Esophagus squamous epithelium (tissue), 5 donors: ENCODE measurements around the gene CDK5RAP2. TPM values are rescaled to one million over a fixed set of nuclear protein-coding genes. Genes with fewer than 3 reads are reported as not detected.

Experiments
- DNase-seq: peaks from one replicate; lab custom pipeline; 2025; lab: John Stamatoyannopoulos, UW
- H3K27ac ChIP-seq, 4 donors: fragments of 200-600 bp; sonication (generic); one replicate each; pipeline ENCODE4 v1.5.1; 2016 to 2019; ENCODE audit warnings: mild to moderate bottlenecking in 1 of 4
- H3K27me3 ChIP-seq, 4 donors: fragments of 200-600 bp; sonication (generic); 1 replicate in 3 of 4; 2 replicates in 1 of 4; pipeline versions ENCODE4 v1.5.1 to v1.6.0; 2017 to 2021; ENCODE audit warnings: antibody characterized with exemption in 1 of 4
- H3K36me3 ChIP-seq, 3 donors: fragments of 200-600 bp; sonication (generic); one replicate each; pipeline ENCODE4 v1.5.1; 2016 to 2019
- H3K4me1 ChIP-seq, 3 donors: fragments of 200-600 bp; sonication (generic); one replicate each; pipeline ENCODE4 v1.5.1; 2017 to 2019
- H3K4me3 ChIP-seq, 4 donors: fragments of 200-600 bp; sonication (generic); 1 replicate in 3 of 4; 2 replicates in 1 of 4; pipeline ENCODE4 v1.5.1; 2016 to 2019; ENCODE audit warnings: mild to moderate bottlenecking in 2 of 4, moderate library complexity in 1 of 4
- H3K9me3 ChIP-seq, 3 donors: fragments of 200-600 bp; sonication (generic); one replicate each; pipeline ENCODE4 v1.5.1; 2016 to 2019
- POLR2A ChIP-seq, 4 donors: fragments of 450-650 bp; IDR thresholded peaks; one replicate each; pipeline ENCODE4 v1.6.1; 2017; ENCODE audit warnings: antibody characterized with exemption in 4 of 4, mild to moderate bottlenecking in 4 of 4, moderate library complexity in 3 of 4
- WGBS, 2 donors: methylation state at CpG; one replicate each; pipeline ENCODE4 v1.1.5; 2018; 5-methylcytosine and 5-hydroxymethylcytosine counted together
- intact Hi-C: fragments of 100-400 bp; cut with DNase I; formaldehyde crosslinking; loops from one replicate; pipeline ENCODE4 v1.15.0; 2022
- total RNA-seq, 4 donors: library from RNA; depleted of rRNA; stranded (reverse); fragments of >200 nt; gene quantifications; one replicate each; pipeline ENCODE4 v1.1.0, GENCODE V29; 2016
- TF ChIP-seq, protein P1 (sequence below), 6 experiments: fragments of 450-650 bp in 4 of 6; fragments of 200-600 bp in 2 of 6; sonication (generic) in 2 of 6; IDR thresholded peaks; one replicate each; pipeline ENCODE4 v1.5.1; 2016 to 2019; ENCODE audit warnings: antibody characterized with exemption in 6 of 6, mild to moderate bottlenecking in 4 of 6, moderate library complexity in 4 of 6
- donor health status: DM: yes; HTN: yes; CAD: no.

The CDK5RAP2 gene
- total RNA-seq, 4 donors from 2014 or later, result 23.2 to 41.2 (median 33.8) TPM

DNA sequence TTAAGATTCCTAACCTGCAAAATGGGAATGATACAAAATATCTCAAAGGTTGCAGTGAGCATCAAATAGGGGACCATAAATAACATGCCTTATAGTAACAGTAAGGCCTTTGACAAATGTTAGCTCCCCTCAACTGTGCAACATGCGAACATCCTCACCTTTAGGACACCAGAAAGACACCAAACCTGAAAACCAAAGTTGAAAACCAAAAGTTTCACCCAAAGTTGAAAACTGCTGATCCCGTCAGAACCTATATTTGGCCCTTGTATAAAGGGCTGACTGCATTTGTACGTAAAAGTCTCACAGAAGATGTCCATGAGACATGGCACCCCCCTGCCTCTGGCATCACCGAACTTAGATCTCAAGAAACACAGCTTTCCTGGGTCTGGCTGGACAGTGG, 12.1 kb downstream of the CDK5RAP2 start:
- TF ChIP-seq, protein P1, sequence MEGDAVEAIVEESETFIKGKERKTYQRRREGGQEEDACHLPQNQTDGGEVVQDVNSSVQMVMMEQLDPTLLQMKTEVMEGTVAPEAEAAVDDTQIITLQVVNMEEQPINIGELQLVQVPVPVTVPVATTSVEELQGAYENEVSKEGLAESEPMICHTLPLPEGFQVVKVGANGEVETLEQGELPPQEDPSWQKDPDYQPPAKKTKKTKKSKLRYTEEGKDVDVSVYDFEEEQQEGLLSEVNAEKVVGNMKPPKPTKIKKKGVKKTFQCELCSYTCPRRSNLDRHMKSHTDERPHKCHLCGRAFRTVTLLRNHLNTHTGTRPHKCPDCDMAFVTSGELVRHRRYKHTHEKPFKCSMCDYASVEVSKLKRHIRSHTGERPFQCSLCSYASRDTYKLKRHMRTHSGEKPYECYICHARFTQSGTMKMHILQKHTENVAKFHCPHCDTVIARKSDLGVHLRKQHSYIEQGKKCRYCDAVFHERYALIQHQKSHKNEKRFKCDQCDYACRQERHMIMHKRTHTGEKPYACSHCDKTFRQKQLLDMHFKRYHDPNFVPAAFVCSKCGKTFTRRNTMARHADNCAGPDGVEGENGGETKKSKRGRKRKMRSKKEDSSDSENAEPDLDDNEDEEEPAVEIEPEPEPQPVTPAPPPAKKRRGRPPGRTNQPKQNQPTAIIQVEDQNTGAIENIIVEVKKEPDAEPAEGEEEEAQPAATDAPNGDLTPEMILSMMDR (IDR thresholded peaks at IDR 0.05), result no peak

DNA sequence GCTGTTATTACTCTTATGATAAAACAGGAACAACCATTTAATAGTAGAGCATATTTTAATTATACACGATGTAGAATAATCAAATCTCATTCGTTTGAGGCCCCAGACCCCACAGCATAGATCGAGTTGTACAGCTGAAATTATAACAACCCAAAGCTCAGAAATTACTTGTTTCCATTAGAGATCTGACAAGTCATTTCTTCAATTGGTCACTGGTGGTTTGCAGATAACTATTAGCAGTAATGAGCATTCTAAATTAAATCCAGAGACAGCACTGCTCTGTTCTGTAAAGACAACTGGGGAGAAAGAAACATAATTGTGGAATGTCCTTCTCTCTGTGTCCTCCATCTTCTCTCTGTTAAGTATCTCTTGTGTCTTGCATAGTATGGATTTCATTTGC, 12.9 kb downstream of the CDK5RAP2 start:
- H3K27me3 ChIP-seq, result no peaks in the 10 kb centered on the region
- H3K4me1 ChIP-seq, result peaks cover 0 to 28% (median 0%) of the 10 kb centered on the region in 3 donors
- intact Hi-C loops, result no loop called here
- no peak for DNase-seq
- no peaks in the 10 kb centered on the region for H3K9me3 ChIP-seq
- TF ChIP-seq, protein P1 (IDR thresholded peaks at IDR 0.05), result no peak
- TF ChIP-seq POLR2A (IDR thresholded peaks at IDR 0.05), result no peak
- 82 to 95% methylated on average over 3 of the region's 3 CpGs for WGBS, 2 donors
- H3K4me3 ChIP-seq, result no peak overlapping the region
- no peak overlapping the region for H3K27ac ChIP-seq
- peaks cover 0 to 99% (median 0%) of the 10 kb centered on the region in 3 donors for H3K36me3 ChIP-seq

More for the DNA sequence above, 12.1 kb downstream of the CDK5RAP2 start:
- DNase-seq, result no peak
- Histone ChIP-seq H3K27me3 (no peaks in the 10 kb centered on the region), H3K27ac (no peak overlapping the region), H3K4me3 (no peak overlapping the region), H3K9me3 (no peaks in the 10 kb centered on the region), H3K36me3 (peaks cover 0 to 94% (median 0%) of the 10 kb centered on the region in 3 donors), H3K4me1 (peaks cover 0 to 35% (median 0%) of the 10 kb centered on the region in 3 donors)
- 86 to 100% methylated on average over 3 to 4 of the region's 4 CpGs for WGBS, 2 donors
- intact Hi-C loops, result no loop called here

- Histone ChIP-seq H3K36me3 (peaks cover 0 to 97% (median 0%) of the 10 kb centered on the region in 3 donors), H3K27me3 (no peaks in the 10 kb centered on the region)
- intact Hi-C loops, result no loop called here
Observed at GRCh38 chr9:120564589-120564988, 15.4 kb downstream of the CDK5RAP2 start.

DNA sequence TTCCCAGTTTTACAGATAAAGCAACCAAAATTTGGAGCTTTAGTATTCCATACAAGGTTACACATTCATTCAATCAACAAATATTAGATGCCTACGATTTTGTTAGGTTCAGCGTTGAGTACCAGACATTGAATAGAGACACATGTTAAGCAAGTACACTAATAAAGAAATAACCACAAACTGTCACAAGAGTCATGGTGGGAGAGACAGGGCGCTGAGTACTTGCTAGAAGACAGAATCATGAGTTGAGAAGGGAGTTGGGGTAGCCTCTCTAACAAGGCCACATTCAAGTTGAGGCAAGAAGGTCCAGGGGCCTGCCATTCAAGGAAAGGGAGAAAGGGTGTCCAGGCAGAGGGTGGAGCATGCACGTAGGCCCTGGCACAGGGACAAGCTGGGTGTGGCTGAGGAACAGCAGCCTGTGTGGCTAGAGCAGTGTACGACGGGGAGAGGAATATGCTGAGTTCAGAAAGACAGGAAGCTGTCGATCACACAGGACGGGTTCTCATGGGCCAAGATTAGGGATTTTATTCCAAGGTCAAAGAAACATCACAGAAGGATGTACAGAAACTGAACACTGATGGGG, 17.0 kb downstream of the CDK5RAP2 start:
- no peak for DNase-seq
- H3K9me3 ChIP-seq, result no peaks in the 10 kb centered on the region
- intact Hi-C loops, result no loop called here
- peaks cover 0 to 85% (median 0%) of the 10 kb centered on the region in 3 donors for H3K36me3 ChIP-seq
- H3K4me3 ChIP-seq, result no peak overlapping the region
- WGBS, 2 donors, result 63 to 72% methylated on average over 8 of the region's 8 CpGs
- H3K27me3 ChIP-seq, result no peaks in the 10 kb centered on the region
- TF ChIP-seq, protein P1 (IDR thresholded peaks at IDR 0.05), result no peak
- TF ChIP-seq POLR2A (IDR thresholded peaks at IDR 0.05), result no peak
- H3K4me1 ChIP-seq, result peaks cover 0 to 8% (median 0%) of the 10 kb centered on the region in 3 donors
- peak overlapping the region in 2 of 4 donors; percentile 6 to 46 for H3K27ac ChIP-seq

More at GRCh38 chr9:120564589-120564988, 15.4 kb downstream of the CDK5RAP2 start:
- H3K27ac ChIP-seq, result no peak overlapping the region
- no peak for DNase-seq
- 93 to 97% methylated on average over 2 to 3 of the region's 3 CpGs for WGBS, 2 donors
- H3K9me3 ChIP-seq, result no peaks in the 10 kb centered on the region
- H3K4me1 ChIP-seq, result peaks cover 0 to 8% (median 0%) of the 10 kb centered on the region in 3 donors
- no peak for TF ChIP-seq POLR2A (IDR thresholded peaks at IDR 0.05)
- TF ChIP-seq, protein P1 (IDR thresholded peaks at IDR 0.05), result no peak
- no peak overlapping the region for H3K4me3 ChIP-seq

- intact Hi-C loops, result no loop called here
- WGBS, 2 donors, result 92 to 94% methylated on average over 1 of the region's 1 CpG
- Histone ChIP-seq H3K27ac (no peak overlapping the region), H3K27me3 (no peaks in the 10 kb centered on the region), H3K4me3 (no peak overlapping the region), H3K36me3 (peaks cover 0 to 78% (median 0%) of the 10 kb centered on the region in 3 donors), H3K9me3 (no peaks in the 10 kb centered on the region), H3K4me1 (peaks cover 0 to 8% (median 0%) of the 10 kb centered on the region in 3 donors)
- no peak for TF ChIP-seq POLR2A (IDR thresholded peaks at IDR 0.05)
- TF ChIP-seq, protein P1 (IDR thresholded peaks at IDR 0.05), result no peak
- DNase-seq, result no peak
Observed at GRCh38 chr9:120561709-120562108, 18.3 kb downstream of the CDK5RAP2 start.
